ENCODE results near the gene IGSF21. TPM values are rescaled to one million over a fixed set of nuclear protein-coding genes. Genes with fewer than 3 reads are reported as not detected.

The IGSF21 gene
- total and polyA plus RNA-seq, 2 of the 4 experiments (the other 2 are of a cell fraction), result not detected

DNA sequence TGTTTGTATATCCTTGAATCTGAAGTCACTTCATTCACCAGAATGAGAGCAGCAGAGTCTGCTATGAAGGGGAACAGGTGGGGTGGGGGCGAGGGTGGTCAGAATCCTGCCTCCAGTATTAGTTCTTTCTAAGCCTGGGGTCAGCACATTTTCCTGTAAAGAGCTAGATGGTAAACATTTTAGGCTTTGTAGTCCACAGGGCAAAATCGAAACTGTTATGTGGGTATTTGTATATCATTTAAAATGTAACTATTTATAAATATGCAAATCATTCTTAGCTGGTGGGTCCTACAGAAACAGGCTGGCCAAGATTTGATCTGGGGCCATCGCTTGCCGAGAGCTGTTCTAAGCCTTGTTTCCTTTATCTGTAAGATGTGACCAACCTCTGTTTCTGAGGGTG lies 96.0 kb downstream of the IGSF21 start:
- Histone ChIP-seq H3K18ac (ENCODE audit: low read depth, low read length) (no peak overlapping the region), H3K4me1 (ENCODE audit: control insufficient read depth, insufficient read depth, low read length) (no peaks in the 10 kb centered on the region), H3K36me3 (ENCODE audit: control insufficient read depth, insufficient read depth, low read length) (no peaks in the 10 kb centered on the region), H3K4me2 (ENCODE audit: low read depth, low read length) (no peak overlapping the region), H3K4ac (ENCODE audit: low read depth, low read length) (no peak overlapping the region), H3K79me1 (ENCODE audit: low read depth in 1 of 2, low read length in 2 of 2) (no peaks in the 10 kb centered on the region), H3K4me3 (ENCODE audit: insufficient read depth, low read depth, low read length) (no peak overlapping the region), H4K8ac (ENCODE audit: low read depth in 2 of 2, low read length in 2 of 2) (no peak overlapping the region), H3K27me3 (ENCODE audit: control insufficient read depth, insufficient read depth, low read length) (no peaks in the 10 kb centered on the region), H2BK15ac (ENCODE audit: low read depth, low read length) (no peak overlapping the region), H2AK5ac (ENCODE audit: low read depth, low read length) (no peak overlapping the region), H4K20me1 (ENCODE audit: insufficient read depth, low read length) (no peaks in the 10 kb centered on the region), H3K14ac (replicated peaks; ENCODE audit: low read depth, low read length) (no peak overlapping the region), H2AFZ (replicated peaks; ENCODE audit: low read length, poor library complexity) (no peak overlapping the region), H3K56ac (ENCODE audit: extremely low read depth, insufficient read depth, low read length) (no peak overlapping the region), H2AK9ac (replicated peaks; ENCODE audit: low read depth, low read length, poor library complexity) (no peak overlapping the region), H2BK120ac (ENCODE audit: low read depth, low read length) (no peak overlapping the region), H3K9me3 (ENCODE audit: control insufficient read depth, insufficient read depth, low read length) (no peaks in the 10 kb centered on the region), H3K9me1 (ENCODE audit: insufficient read depth, low read length) (no peaks in the 10 kb centered on the region), H2BK5ac (ENCODE audit: low read depth, low read length, poor library complexity, severe bottlenecking) (no peak overlapping the region), H3K23ac (ENCODE audit: low read depth, low read length) (no peak overlapping the region), H4K91ac (ENCODE audit: insufficient read depth, low read depth, low read length) (no peak overlapping the region), H4K5ac (ENCODE audit: low read depth, low read length) (no peak overlapping the region), H3K27ac (ENCODE audit: insufficient read depth, low read length) (no peak overlapping the region), H2BK20ac (ENCODE audit: low read depth, low read length) (no peak overlapping the region), H3K9ac (ENCODE audit: low read depth, low read length) (no peak overlapping the region)
- ChIA-PET POLR2A (ENCODE audit: unreplicated experiment) (no interaction called here), CTCF (no interaction called here)
- dilution Hi-C loops (cut with HindIII; ENCODE audit: low sequenced_read_pairs, unreplicated experiment) (no loop called here), in situ Hi-C loops (cut with MboI; ENCODE audit: low sequenced_read_pairs) (no loop called here), intact Hi-C loops (cut with micrococcal nuclease) (no loop called here)
- DNase-seq, result no peak
- WGBS, 2 experiments (ENCODE audit: extremely low coverage in 2 of 2, insufficient read length in 1 of 2), result no CpG with 5 or more reads among the region's 4 CpGs
- BruUV-seq (replicated peaks), result no TSS peak
- ATAC-seq (ENCODE audit: low read depth), result no peak
- TF ChIP-seq RFX5 (IDR thresholded peaks at IDR 0.05; ENCODE audit: low read depth, low read length), result no peak

All from IMR-90 (cell line).